Mucosa of stomach (tissue), 1 donor: ENCODE results near the gene RMND5A.
"Not testable (repeated sequence)": the region's sequence is repeated elsewhere in the genome, so short reads cannot be mapped to it uniquely, and the experiment has no call there.

ENCODE experiments used
- H3K27me3 ChIP-seq: one replicate; pipeline ENCODE4 v1.7.0; 2013; ENCODE audit warnings: mild to moderate bottlenecking, low read length; ENCODE audit not compliant: control insufficient read depth, insufficient read depth
- H3K36me3 ChIP-seq: one replicate; pipeline ENCODE4 v1.7.0; 2013; ENCODE audit warnings: low read length; ENCODE audit not compliant: control insufficient read depth, insufficient read depth
- H3K4me1 ChIP-seq: one replicate; pipeline ENCODE4 v1.7.0; 2013; ENCODE audit warnings: mild to moderate bottlenecking, low read length; ENCODE audit not compliant: control insufficient read depth, insufficient read depth
- H3K4me3 ChIP-seq: one replicate; pipeline ENCODE4 v1.7.0; 2013; ENCODE audit warnings: low read length
- H3K9ac ChIP-seq: one replicate; pipeline ENCODE4 v1.7.0; 2013; ENCODE audit warnings: mild to moderate bottlenecking, low read length, moderate library complexity
- H3K9me3 ChIP-seq: one replicate; pipeline ENCODE4 v1.7.0; 2013; ENCODE audit warnings: mild to moderate bottlenecking, low read length, moderate library complexity; ENCODE audit not compliant: control insufficient read depth
- donor health status: Pancreatic carcinoma.

The RMND5A gene

GRCh38 chr2:86720540-86721320, 639 bp downstream of the RMND5A start:
- H3K36me3 ChIP-seq, H3K4me3 ChIP-seq, H3K27me3 ChIP-seq, H3K9me3 ChIP-seq, H3K4me1 ChIP-seq: not testable (repeated sequence)
- H3K9ac ChIP-seq = peak overlapping the region; percentile 61

GRCh38 chr2:86725706-86726105, 5.6 kb downstream of the RMND5A start:
- H3K36me3 ChIP-seq, H3K4me3 ChIP-seq, H3K27me3 ChIP-seq, H3K9ac ChIP-seq, H3K9me3 ChIP-seq, H3K4me1 ChIP-seq: not testable (repeated sequence)

DNA sequence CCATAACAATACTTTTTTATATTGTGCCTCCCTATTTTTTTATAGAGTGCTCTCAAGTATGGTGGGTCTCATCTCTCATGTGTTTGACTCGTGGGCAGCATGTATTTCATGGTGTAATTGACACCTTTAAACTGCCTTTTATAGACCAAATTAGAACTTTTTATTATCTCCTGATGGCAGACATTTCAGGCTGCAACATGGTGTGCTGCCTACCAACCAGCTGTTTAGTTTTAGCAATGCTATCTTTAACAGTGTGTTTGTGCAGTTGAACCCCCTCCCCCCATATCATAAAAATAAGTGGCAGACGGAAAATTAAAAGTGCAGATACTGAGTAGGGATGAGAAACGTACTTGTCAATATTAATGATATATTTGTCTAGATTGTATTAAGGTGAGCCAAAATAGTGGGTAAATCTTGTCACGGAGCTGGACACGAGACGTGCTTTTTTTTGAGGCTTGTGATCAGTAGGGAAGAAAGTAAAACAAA, 12.0 kb downstream of the RMND5A start:
- H3K4me3 ChIP-seq, H3K27me3 ChIP-seq, H3K9me3 ChIP-seq, H3K4me1 ChIP-seq, H3K36me3 ChIP-seq, H3K9ac ChIP-seq: not testable (repeated sequence)

GRCh38 chr2:86732837-86733236, 12.7 kb downstream of the RMND5A start:
- H3K4me3 ChIP-seq, H3K27me3 ChIP-seq, H3K9me3 ChIP-seq, H3K9ac ChIP-seq, H3K36me3 ChIP-seq, H3K4me1 ChIP-seq: not testable (repeated sequence)

DNA sequence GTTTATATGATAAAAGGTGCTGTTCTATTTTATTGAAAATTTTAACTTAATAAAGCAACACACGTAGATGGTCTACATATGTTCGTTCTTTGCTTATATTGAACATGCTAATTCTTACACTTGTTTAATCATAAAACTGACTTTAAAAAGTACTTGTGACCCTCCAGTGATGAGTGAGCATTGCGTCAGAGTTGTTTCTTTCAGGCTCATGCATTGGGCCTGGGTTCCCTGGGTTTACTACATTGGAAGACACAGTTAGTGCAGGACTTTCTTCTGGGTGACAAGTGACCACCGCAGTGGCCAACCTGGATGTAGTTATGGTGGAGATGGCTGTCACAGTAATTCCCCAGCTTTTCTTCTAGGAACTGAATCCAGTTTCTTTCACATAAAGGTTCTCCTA, 13.4 kb downstream of the RMND5A start:
- not testable (repeated sequence) for H3K4me1 ChIP-seq, H3K9me3 ChIP-seq, H3K9ac ChIP-seq, H3K36me3 ChIP-seq, H3K27me3 ChIP-seq, H3K4me3 ChIP-seq

DNA sequence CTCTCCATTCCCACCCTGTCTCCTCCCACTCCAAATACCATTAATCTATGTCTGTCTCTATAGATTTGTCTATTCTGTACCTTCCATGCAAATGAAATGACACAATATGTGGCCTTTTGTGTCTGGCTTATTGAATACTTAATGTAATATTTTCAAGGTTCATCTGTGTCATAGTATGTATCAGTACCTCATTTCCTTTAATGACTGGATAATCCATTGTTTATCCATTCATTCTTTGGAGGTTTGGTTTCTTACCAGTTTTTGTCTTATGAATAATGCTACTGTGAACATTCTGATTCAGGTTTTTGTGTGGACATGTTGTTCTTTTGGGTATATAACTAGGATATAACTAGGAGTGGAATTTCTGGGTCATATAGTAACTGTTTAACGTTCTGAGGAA, 14.8 kb downstream of the RMND5A start:
- H3K4me3 ChIP-seq, H3K9ac ChIP-seq, H3K36me3 ChIP-seq: not testable (repeated sequence)

DNA sequence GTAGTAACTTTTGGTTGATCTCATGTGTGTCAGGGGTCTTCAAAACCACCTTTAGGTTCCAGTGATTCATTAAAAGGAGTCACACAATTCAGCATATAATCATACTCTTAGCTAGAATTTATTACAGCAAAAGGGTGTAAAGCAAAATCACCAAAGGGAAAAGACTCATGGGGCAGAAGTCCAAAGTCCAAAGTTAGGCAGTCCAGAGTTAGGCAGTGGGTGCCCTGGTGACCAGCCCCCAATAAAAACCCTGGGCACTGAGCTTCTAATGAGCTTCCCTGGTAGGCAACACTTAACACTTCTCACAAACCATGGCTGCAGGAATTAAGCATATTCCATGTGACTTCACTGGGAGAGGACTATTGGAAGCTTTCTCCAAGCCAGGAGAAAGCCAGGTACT, 19.4 kb downstream of the RMND5A start:
- H3K4me1 ChIP-seq, H3K36me3 ChIP-seq, H3K27me3 ChIP-seq, H3K4me3 ChIP-seq, H3K9me3 ChIP-seq, H3K9ac ChIP-seq: not testable (repeated sequence)

More for the DNA sequence above, 14.8 kb downstream of the RMND5A start:
- H3K4me1 ChIP-seq, H3K27me3 ChIP-seq, H3K9me3 ChIP-seq: not testable (repeated sequence)

DNA sequence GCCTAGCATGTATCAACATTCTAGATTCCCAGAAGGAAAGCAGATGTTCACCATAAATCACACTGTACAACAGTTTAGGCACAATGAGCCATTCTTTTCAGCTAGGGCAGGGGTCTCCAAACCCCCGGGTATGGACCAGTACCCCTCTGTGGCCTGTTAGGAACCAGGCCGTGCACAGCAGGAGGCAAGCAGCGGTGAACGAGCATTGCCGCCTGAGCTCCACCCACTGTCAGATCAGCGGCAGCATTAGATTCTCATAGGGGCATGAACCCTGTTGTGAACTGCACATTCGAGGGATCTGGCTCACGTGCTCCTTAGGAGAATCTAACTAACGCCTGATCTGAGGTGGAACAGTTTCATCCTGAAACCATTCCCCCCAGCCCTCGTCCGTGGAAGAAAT, 19.8 kb downstream of the RMND5A start:
- not testable (repeated sequence) for H3K36me3 ChIP-seq, H3K9me3 ChIP-seq, H3K9ac ChIP-seq, H3K4me1 ChIP-seq, H3K4me3 ChIP-seq, H3K27me3 ChIP-seq

DNA sequence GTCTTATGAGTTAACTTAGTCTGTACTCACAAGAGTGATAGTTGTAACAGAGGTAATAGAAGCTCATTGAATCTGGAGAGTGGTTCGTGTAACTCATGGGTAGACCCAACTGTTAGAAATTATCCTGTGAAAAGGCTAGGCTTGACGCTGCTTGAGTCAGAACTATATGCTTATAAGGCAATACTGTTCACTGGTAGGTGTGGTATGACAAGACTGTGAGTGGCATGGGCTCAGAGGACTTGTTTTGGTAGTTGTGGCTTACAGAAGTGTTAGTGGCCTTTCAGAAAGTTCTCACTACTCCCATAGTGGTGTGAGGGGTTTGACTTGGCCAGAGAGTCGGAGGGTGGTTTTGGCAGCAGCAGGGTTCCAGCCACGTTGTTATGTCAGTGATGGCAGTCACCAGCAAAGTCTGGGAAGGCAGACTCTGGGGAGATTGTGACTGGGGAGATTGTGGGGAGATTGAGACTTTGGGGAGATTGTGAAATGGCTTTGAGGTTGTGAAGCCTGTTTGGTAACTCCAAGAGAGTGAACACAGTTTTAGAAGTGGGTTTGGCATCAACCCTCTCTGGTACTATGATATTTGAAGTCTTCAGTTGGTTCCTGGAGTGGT, 21.9 kb downstream of the RMND5A start:
- H3K9me3 ChIP-seq, H3K36me3 ChIP-seq, H3K4me3 ChIP-seq, H3K27me3 ChIP-seq, H3K9ac ChIP-seq: not testable (repeated sequence)
- peaks cover 12% of the 10 kb centered on the region for H3K4me1 ChIP-seq

- Histone ChIP-seq H3K9ac (no peak overlapping the region), H3K9me3 (no peaks in the 10 kb centered on the region), H3K4me3 (no peak overlapping the region), H3K27me3 (no peaks in the 10 kb centered on the region), H3K36me3 (no peaks in the 10 kb centered on the region), H3K4me1 (peaks cover 16% of the 10 kb centered on the region)
Measured at GRCh38 chr2:86744152-86744551, 24.1 kb downstream of the RMND5A start.

- H3K4me1 ChIP-seq = peaks cover 16% of the 10 kb centered on the region
Measured at GRCh38 chr2:86746939-86747338, 26.8 kb downstream of the RMND5A start.

GRCh38 chr2:86747711-86748639, 27.9 kb downstream of the RMND5A start:
- H3K9me3 ChIP-seq = no peaks in the 10 kb centered on the region
- H3K4me1 ChIP-seq = peaks cover 16% of the 10 kb centered on the region
- H3K9ac ChIP-seq = no peak overlapping the region
- no peaks in the 10 kb centered on the region for H3K36me3 ChIP-seq
- no peak overlapping the region for H3K4me3 ChIP-seq
- H3K27me3 ChIP-seq = no peaks in the 10 kb centered on the region

More at GRCh38 chr2:86746939-86747338, 26.8 kb downstream of the RMND5A start:
- H3K36me3 ChIP-seq = no peaks in the 10 kb centered on the region
- no peak overlapping the region for H3K9ac ChIP-seq
- H3K27me3 ChIP-seq = no peaks in the 10 kb centered on the region
- no peak overlapping the region for H3K4me3 ChIP-seq
- H3K9me3 ChIP-seq = no peaks in the 10 kb centered on the region
